Measurements from ENCODE around the gene MYO7A.

MYO7A gene

GRCh38 chr11:77211594-77212251, 83.7 kb downstream of the MYO7A start:
- DNase-seq (ENCODE audit: extremely low read depth in 1 of 2, low read depth in 1 of 2) = no peak

DNA sequence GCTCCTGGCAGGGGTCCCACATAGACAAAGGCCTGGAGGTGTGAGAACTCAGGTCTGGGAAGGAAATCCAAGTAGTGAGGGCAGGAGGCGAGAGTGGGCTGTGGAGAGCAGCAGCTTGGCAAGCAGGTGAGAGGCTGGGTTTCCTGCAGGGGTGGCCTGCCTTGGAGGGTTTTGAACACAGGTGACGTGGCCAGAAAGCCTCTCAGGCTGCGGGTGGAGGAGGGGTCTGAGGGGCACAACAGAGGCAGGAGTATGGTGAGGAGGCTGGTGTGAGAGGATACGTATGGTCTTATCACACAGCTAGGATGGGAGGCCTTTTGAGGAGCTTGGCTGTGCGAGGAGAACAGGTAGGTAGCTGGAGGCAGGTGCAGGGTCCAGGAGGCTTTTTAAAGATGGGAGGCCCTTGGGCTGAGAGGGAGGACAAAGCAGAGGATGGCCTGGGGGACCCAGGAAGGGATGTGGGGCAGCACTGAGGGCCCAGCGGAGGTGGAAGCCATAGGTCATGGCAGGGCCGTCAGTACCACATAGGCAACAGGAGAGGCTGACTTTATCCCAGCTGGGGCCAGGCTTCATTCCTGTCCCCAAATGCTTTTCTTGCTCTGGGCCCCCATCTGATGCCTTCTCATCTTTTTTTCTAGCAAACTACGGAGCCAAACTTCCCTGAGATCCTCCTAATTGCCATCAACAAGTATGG, 84.4 kb downstream of the MYO7A start:
- DNase-seq (ENCODE audit: extremely low read depth in 1 of 2, low read depth in 1 of 2) = no peak

DNA sequence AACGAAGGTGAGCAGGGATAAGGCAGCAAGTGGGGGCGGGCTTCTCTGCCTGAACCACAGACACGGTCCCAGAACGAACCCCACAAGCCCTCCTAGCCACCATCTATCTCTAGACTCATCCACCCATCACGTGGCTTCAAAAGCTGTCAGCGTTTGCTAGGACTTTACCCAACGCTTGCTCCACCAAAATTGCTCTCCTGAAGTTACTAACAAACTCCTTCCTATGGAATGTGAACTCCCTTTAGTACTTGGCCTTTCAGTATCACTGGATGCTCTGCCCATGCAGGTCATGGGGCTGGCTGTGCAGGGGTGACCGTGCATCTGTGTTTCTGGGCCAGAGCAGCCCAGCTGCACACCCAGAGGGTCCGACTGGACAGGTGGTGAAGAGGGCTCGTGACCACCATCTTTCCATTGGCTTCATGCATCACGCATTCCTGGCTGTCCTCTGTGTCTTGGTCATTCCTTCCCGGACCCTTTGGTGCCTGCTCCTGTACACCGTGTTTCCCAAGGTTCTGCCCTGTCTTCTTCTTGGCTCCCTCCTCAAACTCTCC, 85.1 kb downstream of the MYO7A start:
- no peak for DNase-seq (ENCODE audit: extremely low read depth in 1 of 2, low read depth in 1 of 2)

- DNase-seq (ENCODE audit: extremely low read depth in 1 of 2, low read depth in 1 of 2) = no peak
Measured at GRCh38 chr11:77213589-77214428, 85.8 kb downstream of the MYO7A start.

DNA sequence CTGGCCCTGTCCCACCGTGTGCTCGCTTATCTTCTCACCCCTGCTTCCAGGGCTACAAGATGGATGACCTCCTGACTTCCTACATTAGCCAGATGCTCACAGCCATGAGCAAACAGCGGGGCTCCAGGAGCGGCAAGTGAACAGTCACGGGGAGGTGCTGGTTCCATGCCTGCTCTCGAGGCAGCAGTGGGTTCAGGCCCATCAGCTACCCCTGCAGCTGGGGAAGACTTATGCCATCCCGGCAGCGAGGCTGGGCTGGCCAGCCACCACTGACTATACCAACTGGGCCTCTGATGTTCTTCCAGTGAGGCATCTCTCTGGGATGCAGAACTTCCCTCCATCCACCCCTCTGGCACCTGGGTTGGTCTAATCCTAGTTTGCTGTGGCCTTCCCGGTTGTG, 86.5 kb downstream of the MYO7A start:
- no peak for DNase-seq (ENCODE audit: extremely low read depth in 1 of 2, low read depth in 1 of 2)

DNA sequence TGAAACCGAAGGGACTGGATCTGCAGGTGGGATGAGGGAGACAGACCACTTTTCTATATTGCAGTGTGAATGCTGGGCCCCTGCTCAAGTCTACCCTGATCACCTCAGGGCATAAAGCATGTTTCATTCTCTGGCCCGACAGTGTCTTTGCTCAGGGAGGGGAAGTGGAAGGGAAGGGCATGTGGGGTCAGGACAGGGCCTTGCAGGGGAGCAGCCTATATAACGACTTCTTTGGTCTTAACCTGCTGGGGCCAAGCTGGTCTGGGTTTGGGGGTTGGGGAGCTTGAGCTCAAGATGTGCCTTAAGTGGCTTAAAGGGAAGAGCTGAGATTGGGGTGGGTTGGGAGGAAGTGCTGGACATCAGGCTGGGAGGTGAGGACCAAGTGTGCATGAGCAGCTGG, 87.1 kb downstream of the MYO7A start:
- no peak for DNase-seq (ENCODE audit: extremely low read depth in 1 of 2, low read depth in 1 of 2)

DNA sequence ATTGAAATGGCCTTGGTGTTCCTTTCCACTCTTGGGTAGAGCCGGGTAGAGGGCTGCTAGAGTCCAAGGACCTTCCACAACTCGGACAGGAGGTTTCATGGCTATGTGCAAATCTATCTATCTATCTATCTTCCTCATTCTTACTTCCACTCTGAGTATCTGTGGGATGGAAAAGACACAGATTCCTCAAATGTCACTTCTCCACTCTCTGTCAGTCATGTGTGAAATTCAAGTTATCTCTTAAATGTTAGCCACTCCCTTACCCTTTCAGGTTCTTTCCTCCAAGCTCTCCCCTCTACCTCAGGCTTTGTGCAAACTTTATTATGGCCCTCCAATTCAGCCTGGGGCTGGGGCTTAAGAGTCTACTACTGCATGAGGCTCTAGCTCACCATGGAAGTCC, 89.1 kb downstream of the MYO7A start:
- DNase-seq (ENCODE audit: extremely low read depth in 1 of 2, low read depth in 1 of 2) = no peak

GRCh38 chr11:77223797-77224196, 95.8 kb downstream of the MYO7A start:
- no peak for DNase-seq (ENCODE audit: extremely low read depth in 1 of 2, low read depth in 1 of 2)

DNA sequence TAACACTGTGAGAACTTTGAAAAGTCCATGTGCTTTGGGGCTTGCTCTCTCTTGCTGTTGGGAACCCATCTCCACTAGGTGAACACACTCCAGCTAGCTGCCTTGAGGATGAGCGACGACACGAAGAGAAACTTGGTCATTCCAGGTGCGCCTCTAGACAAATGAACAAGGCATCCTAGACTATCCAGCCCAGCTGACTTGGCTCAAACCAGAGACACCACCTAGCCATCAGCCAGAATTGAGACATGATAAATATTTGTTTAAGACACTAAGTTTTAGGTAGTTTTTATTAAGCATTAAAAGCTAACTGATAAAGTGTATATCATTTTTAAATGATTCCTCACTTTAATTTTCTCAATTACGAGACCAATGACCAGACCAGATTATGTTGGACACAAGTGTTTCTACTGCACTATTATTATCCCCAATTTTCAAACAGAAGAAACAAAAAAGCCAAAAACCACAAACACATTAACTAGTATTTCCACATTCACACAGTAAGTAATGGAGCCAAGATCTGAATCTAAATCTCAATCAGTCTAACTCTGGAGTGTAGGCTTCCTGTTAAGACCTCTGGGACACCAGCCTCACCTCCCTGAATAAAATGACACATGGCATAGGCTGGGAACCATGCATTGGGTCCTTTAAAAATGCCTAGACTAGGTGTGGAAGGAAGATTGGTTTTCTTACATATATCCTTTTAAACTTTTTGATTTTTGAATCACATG, 103.0 kb downstream of the MYO7A start:
- no peak for DNase-seq (ENCODE audit: extremely low read depth in 1 of 2, low read depth in 1 of 2)

GRCh38 chr11:77231800-77232199, 103.8 kb downstream of the MYO7A start:
- no peak for DNase-seq (ENCODE audit: extremely low read depth in 1 of 2, low read depth in 1 of 2)

DNA sequence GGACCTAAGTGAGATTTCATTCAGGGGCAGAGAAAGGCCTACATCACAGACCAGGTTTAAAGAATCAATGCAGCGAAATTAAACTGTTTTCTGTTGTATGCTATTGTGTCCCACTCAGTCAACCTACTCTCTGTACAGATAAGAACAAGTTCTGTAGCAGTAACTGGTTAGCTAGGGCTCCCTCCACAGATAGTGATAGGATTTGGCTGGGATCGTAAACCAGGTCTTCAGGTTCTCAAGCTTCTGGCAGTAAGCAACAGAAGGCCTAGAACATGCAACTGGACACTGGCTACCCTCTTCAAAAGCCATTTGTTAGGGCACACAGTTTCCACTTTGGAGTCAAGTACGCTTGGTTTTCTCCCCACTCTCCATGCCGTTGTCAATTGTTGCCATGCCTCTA, 104.2 kb downstream of the MYO7A start:
- DNase-seq (ENCODE audit: extremely low read depth in 1 of 2, low read depth in 1 of 2) = no peak

GRCh38 chr11:77233011-77233410, 105.0 kb downstream of the MYO7A start:
- no peak for DNase-seq (ENCODE audit: extremely low read depth in 1 of 2, low read depth in 1 of 2)

GRCh38 chr11:77236901-77237300, 108.9 kb downstream of the MYO7A start:
- DNase-seq (ENCODE audit: extremely low read depth in 1 of 2, low read depth in 1 of 2) = no peak

GRCh38 chr11:77244277-77245027, 116.4 kb downstream of the MYO7A start:
- DNase-seq (ENCODE audit: extremely low read depth in 1 of 2, low read depth in 1 of 2) = no peak

- no peak for DNase-seq (ENCODE audit: extremely low read depth in 1 of 2, low read depth in 1 of 2)
Measured at GRCh38 chr11:77249427-77249826, 121.4 kb downstream of the MYO7A start.

- no peak for DNase-seq (ENCODE audit: extremely low read depth in 1 of 2, low read depth in 1 of 2)
Measured at GRCh38 chr11:77250881-77251640, 123.0 kb downstream of the MYO7A start.

- DNase-seq (ENCODE audit: extremely low read depth in 1 of 2, low read depth in 1 of 2) = no peak
Measured at GRCh38 chr11:77252555-77253270, 124.7 kb downstream of the MYO7A start.

- DNase-seq (ENCODE audit: extremely low read depth in 1 of 2, low read depth in 1 of 2) = no peak
Measured at GRCh38 chr11:77253690-77254089, 125.6 kb downstream of the MYO7A start.

DNA sequence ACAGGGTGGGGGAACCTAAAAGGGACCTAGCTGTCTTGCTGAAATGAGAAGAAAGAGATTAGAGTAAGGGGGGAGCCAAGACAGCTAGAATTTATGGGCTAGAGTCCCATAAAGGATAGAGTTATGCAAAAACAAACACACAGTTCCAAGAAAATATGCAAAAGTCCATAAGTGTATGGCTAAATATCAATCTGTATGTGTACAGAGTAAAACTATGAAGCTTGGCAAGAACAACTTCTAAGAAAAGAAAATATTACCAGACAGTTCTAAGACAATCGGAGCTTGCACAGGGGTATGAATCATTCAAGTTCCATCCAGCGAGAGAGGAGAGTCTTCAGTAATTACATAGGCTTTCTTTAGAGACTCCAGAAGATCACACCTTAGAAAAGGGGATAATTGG, 131.6 kb downstream of the MYO7A start:
- no peak for DNase-seq (ENCODE audit: extremely low read depth in 1 of 2, low read depth in 1 of 2)

Data from stimulated activated CD8-positive, alpha-beta memory T cell treated with anti-CD3 and anti-CD28 coated beads, Interleukin-7, amount 100 ng/mL, for 48 hours (primary cell).